HG02678 (cell line): ENCODE data around the gene SLA2.
"Not testable (repeated sequence)": the region's sequence is repeated elsewhere in the genome, so short reads cannot be mapped to it uniquely, and the experiment has no call there.

Source experiments
- ATAC-seq: cut with Tn5 transposase; IDR thresholded peaks from one replicate; pipeline ENCODE4 v1.9.1; 2021; ENCODE audit warnings: mild to moderate bottlenecking, moderate library complexity; ENCODE audit not compliant: unreplicated experiment

Gene SLA2

DNA sequence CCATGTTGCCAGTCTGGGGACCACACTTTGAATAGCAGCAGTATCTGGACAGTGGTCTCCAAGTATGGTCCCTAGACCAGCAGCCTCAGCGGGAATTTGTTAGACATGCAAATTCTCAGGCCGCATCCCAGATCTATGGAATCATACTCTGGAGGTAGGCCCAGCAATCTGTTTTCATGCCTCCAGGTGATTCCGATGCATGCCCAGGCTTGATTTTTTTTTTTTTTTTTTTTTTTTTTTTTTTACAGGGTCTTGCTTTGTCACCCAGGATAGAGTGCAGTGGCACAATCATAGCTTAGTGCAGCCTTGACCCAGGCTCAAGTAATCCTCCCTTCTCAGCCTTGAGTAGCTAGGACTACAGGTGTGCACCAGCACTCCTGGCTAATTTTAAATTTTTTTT, 682 bp upstream of the SLA2 start:
- no peak for ATAC-seq

GRCh38 chr20:36645353-36645752, 643 bp downstream of the SLA2 start:
- no peak for ATAC-seq

- no peak for ATAC-seq
These were observed 1.3 kb downstream of the SLA2 start for GRCh38 chr20:36644706-36645095.

- no peak for ATAC-seq
These were observed 1.8 kb downstream of the SLA2 start for GRCh38 chr20:36644032-36644705.

- ATAC-seq, result no peak
These were observed 3.9 kb downstream of the SLA2 start for GRCh38 chr20:36642136-36642535.

GRCh38 chr20:36641506-36641843, 4.5 kb downstream of the SLA2 start:
- ATAC-seq, result no peak

GRCh38 chr20:36638876-36639400, 7.1 kb downstream of the SLA2 start:
- not testable (repeated sequence) for ATAC-seq

- ATAC-seq, result no peak
These were observed 11.7 kb downstream of the SLA2 start for GRCh38 chr20:36634342-36634741.

- ATAC-seq, result no peak
These were observed 12.7 kb downstream of the SLA2 start for GRCh38 chr20:36633285-36633772.

DNA sequence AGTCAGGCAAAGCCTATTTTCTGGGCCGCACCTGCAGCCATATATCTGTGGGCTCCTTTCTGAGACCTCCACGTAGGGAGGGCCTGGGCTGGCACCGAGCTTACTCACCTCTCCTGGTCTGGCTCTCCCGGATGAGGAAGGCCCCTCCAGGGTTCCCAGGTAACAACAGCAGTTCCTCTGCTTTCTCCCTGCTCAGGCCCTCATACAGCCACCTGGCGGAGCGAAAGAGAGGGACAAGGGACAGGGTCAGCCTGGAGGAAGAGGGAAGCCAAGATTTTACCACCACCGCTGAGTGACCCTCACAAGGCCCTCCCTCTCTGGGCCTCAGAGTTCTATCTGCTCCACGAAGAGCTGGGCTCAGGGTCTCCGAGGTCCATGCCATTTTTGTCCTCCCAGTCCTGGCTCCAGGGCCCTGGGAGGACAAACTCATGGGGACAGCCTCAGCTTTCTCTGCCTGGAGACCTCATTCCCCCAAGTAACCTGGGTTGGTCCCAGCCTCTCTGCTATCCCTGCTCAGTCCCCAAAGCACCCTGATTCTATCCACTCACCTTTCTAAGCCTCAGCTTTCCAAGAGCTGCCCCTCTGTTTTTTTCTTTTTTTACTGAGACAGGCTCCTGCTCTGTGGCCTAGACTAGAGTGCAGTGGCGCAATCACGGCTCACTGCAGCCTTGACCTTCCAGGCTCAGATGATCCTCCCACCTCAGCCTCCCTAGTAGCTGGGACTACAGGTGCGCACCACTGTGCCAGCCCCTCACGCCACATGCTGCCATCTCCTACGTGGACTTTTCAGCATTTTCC, 13.3 kb downstream of the SLA2 start:
- ATAC-seq, result no peak

GRCh38 chr20:36632147-36632486, 13.9 kb downstream of the SLA2 start:
- no peak for ATAC-seq

GRCh38 chr20:36631646-36632045, 14.3 kb downstream of the SLA2 start:
- no peak for ATAC-seq

GRCh38 chr20:36629719-36630681, 16.0 kb downstream of the SLA2 start:
- ATAC-seq, result peak; percentile 52

- no peak for ATAC-seq
These were observed 17.9 kb downstream of the SLA2 start for GRCh38 chr20:36628076-36628475.

- ATAC-seq, result no peak
These were observed 21.1 kb downstream of the SLA2 start for GRCh38 chr20:36624944-36625324.

GRCh38 chr20:36624068-36624943, 21.7 kb downstream of the SLA2 start:
- no peak for ATAC-seq

- ATAC-seq, result no peak
These were observed 22.6 kb downstream of the SLA2 start for GRCh38 chr20:36623444-36623843.

GRCh38 chr20:36620917-36621316, 25.1 kb downstream of the SLA2 start:
- ATAC-seq, result no peak

DNA sequence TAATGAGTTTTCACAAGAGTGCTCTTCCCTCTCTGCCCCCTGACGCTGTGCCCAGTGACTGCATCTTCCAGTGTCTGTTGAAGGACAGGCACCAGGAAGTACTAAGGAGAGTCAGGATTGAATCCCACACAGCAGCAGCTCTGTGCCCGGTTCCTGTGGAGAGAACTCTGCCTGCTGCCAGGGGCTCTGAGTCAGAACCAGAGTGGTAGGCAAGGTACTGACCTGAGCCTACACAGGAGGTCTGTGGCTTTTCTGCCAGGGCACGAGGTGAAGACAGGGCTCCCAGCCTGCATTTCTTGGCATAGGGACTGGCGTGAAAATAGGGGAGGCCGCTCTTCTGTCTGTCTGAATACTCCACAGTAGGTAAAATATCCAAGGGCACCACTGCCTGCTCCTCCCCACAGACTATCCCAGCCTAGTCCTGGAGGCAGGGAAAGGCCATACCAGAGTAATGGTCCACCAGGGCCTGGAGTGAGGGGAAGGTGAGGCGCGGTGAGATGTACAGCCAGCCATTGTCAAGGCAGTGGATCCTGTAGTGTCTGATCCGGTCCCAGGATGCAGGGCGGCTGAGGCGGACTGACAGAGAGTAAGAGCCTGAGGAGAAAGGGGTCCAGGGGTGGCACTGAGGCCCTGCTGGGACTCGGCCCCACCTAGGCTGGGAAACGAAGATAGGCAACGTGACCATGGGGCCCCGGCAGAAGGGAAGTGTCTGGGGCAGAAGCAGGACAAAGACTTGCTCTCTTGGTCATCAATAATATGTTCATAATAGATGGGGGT, 31.0 kb downstream of the SLA2 start:
- no peak for ATAC-seq
